ENCODE data around the gene UACA. TPM values are rescaled to one million over a fixed set of nuclear protein-coding genes. Genes with fewer than 3 reads are reported as not detected.
A peak's percentile ranks its signal among the peaks of the same experiment; 100 is the strongest.

Gene UACA
- total and polyA plus RNA-seq, 2 donors from 2014 or later: 49.6 to 92.7 TPM

DNA sequence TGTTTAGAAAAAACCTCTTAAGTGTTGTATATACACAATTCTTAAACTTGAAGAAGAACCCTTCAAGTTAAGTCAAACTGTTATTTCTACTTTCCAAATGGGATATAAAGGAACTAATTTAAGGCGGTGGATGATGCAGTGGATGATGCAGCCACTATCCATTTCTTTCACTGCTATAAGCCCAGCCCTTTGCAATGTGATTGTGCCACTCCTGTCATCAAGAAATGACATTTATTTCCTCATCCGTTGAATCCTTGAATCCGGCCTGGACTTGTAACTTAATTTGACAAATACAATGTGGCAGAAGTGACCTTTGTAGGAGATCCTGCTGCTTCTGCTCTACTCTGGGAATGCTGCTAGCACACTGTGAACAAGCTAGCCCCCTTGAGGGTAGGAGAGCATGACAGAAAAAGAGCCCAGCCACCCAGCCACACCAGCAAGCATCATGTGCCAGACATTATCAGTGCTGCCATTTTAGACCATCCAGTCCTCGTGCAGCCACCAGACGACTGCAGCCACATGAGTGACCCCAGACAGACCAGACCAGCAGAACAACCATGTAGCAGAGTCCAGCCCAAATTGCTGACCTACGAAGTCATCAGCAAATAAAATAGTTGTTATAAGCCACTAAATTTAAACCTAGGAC lies 47.4 kb downstream of the UACA start:
- no peaks in the 10 kb centered on the region for H3K27me3 ChIP-seq (ENCODE audit: control insufficient read depth, insufficient read depth, low read length)
- no peak overlapping the region for H3K9ac ChIP-seq (ENCODE audit: low read length in 3 of 3)
- no peak overlapping the region for H3K4me3 ChIP-seq (ENCODE audit: low read length in 3 of 3)
- intact Hi-C loops (cut with DNase I): no loop called here
- no peak overlapping the region for H3K27ac ChIP-seq (ENCODE audit: low read depth in 2 of 2, low read length in 2 of 2)
- H3K36me3 ChIP-seq (ENCODE audit: control insufficient read depth in 2 of 3, insufficient read depth in 3 of 3, low read length in 3 of 3): no peaks in the 10 kb centered on the region
- FAIRE-seq (no peak), DNase-seq (no peak)
- peaks cover 0 to 25% (median 22%) of the 10 kb centered on the region in 3 donors for H3K4me1 ChIP-seq (ENCODE audit: control insufficient read depth in 2 of 3, insufficient read depth in 2 of 3, low read depth in 1 of 3, low read length in 3 of 3)
- TF ChIP-seq CTCF (IDR thresholded peaks at IDR 0.05; ENCODE audit: borderline replicate concordance, extremely low read depth, insufficient read depth): no peak
- no peaks in the 10 kb centered on the region for H3K9me3 ChIP-seq (ENCODE audit: control insufficient read depth in 2 of 3, insufficient read depth in 1 of 3, low read length in 3 of 3)

- no peak for FAIRE-seq
- TF ChIP-seq CTCF (IDR thresholded peaks at IDR 0.05; ENCODE audit: borderline replicate concordance, extremely low read depth, insufficient read depth): no peak
- Histone ChIP-seq H3K27ac (ENCODE audit: low read depth in 2 of 2, low read length in 2 of 2) (peak overlapping the region; percentile 34 to 75), H3K9me3 (ENCODE audit: control insufficient read depth in 2 of 3, insufficient read depth in 1 of 3, low read length in 3 of 3) (no peaks in the 10 kb centered on the region), H3K27me3 (ENCODE audit: control insufficient read depth, insufficient read depth, low read length) (no peaks in the 10 kb centered on the region), H3K4me3 (ENCODE audit: low read length in 3 of 3) (peak overlapping the region in 1 of 3 donors; percentile 11), H3K4me1 (ENCODE audit: control insufficient read depth in 2 of 3, insufficient read depth in 2 of 3, low read depth in 1 of 3, low read length in 3 of 3) (peaks cover 0 to 25% (median 15%) of the 10 kb centered on the region in 3 donors), H3K36me3 (ENCODE audit: control insufficient read depth in 2 of 3, insufficient read depth in 3 of 3, low read length in 3 of 3) (no peaks in the 10 kb centered on the region), H3K9ac (ENCODE audit: low read length in 3 of 3) (peak overlapping the region in 1 of 3 donors; percentile 47)
- intact Hi-C loops (cut with DNase I): no loop called here
- DNase-seq: no peak
Measured at GRCh38 chr15:70714565-70714964, 48.8 kb downstream of the UACA start.

DNA sequence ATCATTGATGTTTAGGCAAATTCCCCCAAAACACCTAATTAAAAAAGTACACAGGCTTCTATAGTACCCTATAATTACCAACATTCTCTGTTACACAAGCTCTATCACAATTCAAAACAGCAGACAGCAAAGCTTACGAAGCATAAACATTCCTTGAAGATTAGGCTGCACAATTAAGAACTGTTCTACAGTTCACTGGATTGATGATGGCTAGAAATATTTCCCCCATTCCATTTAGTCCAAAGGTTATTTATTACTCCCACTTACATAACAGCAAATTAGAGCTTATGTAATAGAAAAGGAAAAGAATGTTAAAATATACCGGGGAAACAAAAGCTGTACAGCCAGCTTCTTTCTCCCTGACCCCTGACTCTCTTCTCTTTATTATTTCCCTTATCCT lies 49.3 kb downstream of the UACA start:
- intact Hi-C loops (cut with DNase I): no loop called here
- Histone ChIP-seq H3K27me3 (ENCODE audit: control insufficient read depth, insufficient read depth, low read length) (no peaks in the 10 kb centered on the region), H3K4me1 (ENCODE audit: control insufficient read depth in 2 of 3, insufficient read depth in 2 of 3, low read depth in 1 of 3, low read length in 3 of 3) (peaks cover 0 to 25% (median 15%) of the 10 kb centered on the region in 3 donors), H3K27ac (ENCODE audit: low read depth in 2 of 2, low read length in 2 of 2) (peak overlapping the region; percentile 34 to 75), H3K36me3 (ENCODE audit: control insufficient read depth in 2 of 3, insufficient read depth in 3 of 3, low read length in 3 of 3) (no peaks in the 10 kb centered on the region), H3K4me3 (ENCODE audit: low read length in 3 of 3) (peak overlapping the region in 1 of 3 donors; percentile 11), H3K9me3 (ENCODE audit: control insufficient read depth in 2 of 3, insufficient read depth in 1 of 3, low read length in 3 of 3) (no peaks in the 10 kb centered on the region), H3K9ac (ENCODE audit: low read length in 3 of 3) (peak overlapping the region in 1 of 3 donors; percentile 47)
- FAIRE-seq (peak; percentile 84), DNase-seq (peak in 2 of 5 donors; percentile 59 to 76)
- no peak for TF ChIP-seq CTCF (IDR thresholded peaks at IDR 0.05; ENCODE audit: borderline replicate concordance, extremely low read depth, insufficient read depth)
